HG02870 (cell line): ENCODE data around the gene RAE1.
A peak's percentile ranks its signal among the peaks of the same experiment; 100 is the strongest.

Experiments
- ATAC-seq: cut with Tn5 transposase; IDR thresholded peaks from one replicate; pipeline ENCODE4 v1.9.1; 2021; ENCODE audit warnings: mild to moderate bottlenecking, moderate library complexity; ENCODE audit not compliant: unreplicated experiment

RAE1 gene

DNA sequence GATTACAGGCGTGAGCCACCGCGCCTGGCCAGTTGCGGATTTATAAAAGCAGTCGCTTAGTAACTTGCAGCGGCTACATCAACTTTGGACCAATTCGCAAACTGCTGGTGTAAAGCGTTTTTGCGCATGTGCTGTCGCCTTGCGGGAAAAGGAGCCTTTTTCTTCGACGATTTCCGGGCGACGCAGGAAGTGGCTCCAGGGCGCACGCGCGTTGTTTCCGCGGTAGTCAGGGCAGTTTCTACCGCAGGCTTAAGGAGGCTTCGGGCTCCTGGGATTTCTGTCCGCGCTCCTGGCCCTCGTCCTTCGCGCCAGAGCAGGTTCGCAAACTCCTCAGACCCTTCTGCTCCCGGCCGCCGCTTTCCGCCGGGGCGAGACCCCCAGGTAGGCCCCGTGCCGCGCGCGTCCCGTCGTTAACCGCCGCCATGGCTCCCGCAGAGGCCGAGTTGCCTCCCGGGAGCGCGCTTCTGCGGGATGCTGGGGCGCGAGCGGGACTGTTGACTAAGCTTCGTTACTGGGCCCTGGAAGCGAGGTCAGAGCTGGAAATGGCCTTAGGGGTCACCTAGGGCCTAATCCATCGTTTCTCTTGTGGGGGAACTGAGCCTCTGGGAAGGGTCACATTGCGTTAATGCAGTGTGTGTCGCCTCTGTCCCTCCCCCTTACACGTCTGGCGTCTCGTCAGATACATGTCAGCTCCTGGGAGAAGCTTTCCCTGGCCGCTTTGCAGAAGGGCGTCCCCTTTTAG lies at the start of gene RAE1:
TSS of gene RAE1 (plus strand) at position 214 of the 742 bp plus-strand sequence. CDS start 2,784 bp downstream, outside the sequence.
- ATAC-seq, result peak; percentile 81

DNA sequence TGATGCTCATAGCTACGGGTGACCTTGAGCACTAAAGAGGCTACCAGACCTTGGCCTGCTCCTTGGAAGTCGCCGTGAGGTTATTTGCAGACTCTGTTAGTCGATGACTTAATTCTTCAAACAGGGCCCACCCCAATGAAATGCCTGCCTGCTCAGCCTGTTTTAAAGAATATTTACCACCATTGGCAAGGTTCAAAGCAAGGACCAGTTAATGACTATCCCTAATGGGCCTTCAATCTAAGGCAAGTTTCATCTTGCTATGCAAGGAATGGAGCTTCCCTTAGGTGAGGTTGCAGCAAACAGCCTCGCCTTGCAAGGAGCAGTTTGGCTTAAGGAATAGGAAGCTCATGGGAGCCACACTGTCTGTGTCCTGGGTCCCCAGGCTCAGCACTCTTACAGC lies 44.3 kb upstream of the RAE1 start:
- no peak for ATAC-seq

GRCh38 chr20:57308451-57309271 lies 42.4 kb upstream of the RAE1 start:
- no peak for ATAC-seq

- no peak for ATAC-seq
These were observed 41.4 kb upstream of the RAE1 start for GRCh38 chr20:57309544-57310115.

- ATAC-seq, result no peak
These were observed 40.1 kb upstream of the RAE1 start for GRCh38 chr20:57310821-57311514.

GRCh38 chr20:57312138-57312537 lies 38.9 kb upstream of the RAE1 start:
- no peak for ATAC-seq

DNA sequence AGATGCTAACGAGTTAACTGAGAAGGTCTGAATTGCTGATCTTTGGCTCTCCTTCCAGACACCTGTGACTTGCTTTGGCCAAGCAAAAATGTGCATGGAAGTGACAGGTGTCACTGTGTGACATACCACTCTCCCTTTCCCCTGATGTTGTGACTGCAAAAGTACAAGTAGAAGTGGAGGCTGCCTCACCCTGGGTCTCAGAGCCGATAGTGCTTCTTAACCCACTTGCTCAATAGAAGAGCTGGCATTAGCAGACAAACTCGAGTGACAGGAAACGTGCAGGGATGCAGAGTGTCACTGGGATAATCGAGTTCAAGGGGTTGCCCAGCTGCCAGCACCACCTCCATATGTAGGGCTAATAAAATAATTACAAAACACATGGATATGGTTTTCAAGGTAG lies 37.8 kb upstream of the RAE1 start:
- ATAC-seq, result no peak

GRCh38 chr20:57313951-57314350 lies 37.1 kb upstream of the RAE1 start:
- ATAC-seq, result no peak

DNA sequence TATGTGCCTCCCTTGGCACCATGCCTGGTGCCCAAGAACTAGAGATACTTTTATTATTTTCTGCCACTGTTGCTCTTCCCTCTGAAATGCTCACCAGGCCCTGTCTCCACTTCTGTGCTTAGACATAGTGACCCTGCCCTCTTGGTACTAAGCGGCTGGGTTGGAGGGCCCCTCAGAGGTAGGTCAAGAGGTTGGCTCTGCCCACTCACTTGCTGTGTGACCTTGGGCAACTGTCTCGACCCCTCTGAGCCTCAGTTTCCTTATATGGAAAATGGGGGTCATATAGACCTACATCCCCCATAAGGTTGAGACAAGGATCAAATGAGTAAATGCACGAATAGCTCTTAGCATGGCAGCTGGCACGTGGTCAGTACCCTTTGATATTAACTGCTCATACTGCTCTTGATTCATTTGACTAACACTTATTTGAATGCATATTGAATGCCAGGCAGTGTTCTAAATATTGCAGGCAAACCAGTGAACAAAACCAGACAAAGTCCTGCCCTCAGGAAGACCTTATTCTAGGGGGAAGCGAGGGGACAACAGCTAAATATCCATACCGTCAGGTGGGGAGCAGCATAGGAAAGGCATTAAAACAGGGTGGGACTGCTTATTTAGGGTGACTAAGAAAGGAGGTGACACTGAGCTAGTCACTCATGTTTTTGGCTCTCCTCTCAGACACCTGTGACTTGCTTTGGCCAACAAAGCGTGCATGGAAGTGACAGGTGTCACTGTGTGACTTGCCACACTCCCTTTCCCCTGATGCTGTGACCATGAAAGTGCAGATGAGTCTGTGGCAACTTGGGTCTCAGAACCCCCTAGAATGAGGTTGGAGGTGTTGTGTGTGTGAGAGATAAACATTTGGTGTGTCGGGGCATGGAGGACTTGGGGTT lies 35.7 kb upstream of the RAE1 start:
- ATAC-seq, result no peak

- no peak for ATAC-seq
These were observed 35.0 kb upstream of the RAE1 start for GRCh38 chr20:57315976-57316480.

GRCh38 chr20:57316795-57317201 lies 34.3 kb upstream of the RAE1 start:
- ATAC-seq, result no peak

GRCh38 chr20:57317316-57317788 lies 33.7 kb upstream of the RAE1 start:
- ATAC-seq, result no peak

- ATAC-seq, result no peak
These were observed 33.2 kb upstream of the RAE1 start for GRCh38 chr20:57317789-57318371.

DNA sequence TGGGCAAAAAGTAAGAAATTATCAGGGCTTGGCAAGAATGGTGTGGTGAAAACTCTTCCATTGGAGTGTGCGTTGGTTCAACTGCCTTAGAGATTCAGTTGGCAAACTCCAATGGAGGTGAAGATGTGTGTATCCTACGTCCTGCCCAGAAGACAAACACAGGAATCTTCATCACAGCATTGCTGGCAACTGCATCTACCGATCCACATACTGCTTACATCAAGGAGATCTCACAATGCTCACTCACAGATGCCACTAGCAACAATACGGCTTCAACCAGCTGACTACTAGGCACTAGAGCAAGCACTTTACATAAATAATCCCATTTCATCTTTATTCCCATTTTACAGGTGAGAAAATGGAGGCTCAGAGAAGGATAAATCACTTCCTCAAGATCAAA lies 31.5 kb upstream of the RAE1 start:
- no peak for ATAC-seq

GRCh38 chr20:57320358-57320757 lies 30.7 kb upstream of the RAE1 start:
- ATAC-seq, result no peak

GRCh38 chr20:57321142-57321541 lies 29.9 kb upstream of the RAE1 start:
- no peak for ATAC-seq

DNA sequence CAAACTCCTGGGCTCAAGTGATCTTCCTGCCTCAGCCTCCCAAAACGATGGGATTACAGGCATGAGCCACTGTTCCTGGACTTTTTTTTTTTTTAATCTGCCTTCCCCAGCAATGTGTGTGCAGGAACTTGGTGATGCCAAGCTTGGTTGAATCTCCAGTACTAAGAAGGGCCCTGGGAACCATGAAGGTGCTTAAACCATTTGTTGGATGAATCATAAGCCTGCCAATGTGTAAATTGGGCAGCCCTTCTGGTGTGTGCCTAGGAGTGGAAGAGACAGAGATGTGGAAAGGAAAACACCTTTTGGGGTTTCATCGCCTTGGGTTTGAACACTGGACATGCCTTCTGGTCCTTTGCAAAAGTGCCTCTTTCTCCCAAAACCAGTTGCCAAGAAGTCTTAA lies 28.6 kb upstream of the RAE1 start:
- ATAC-seq, result no peak

GRCh38 chr20:57323034-57323433 lies 28.0 kb upstream of the RAE1 start:
- ATAC-seq, result peak; percentile 47

GRCh38 chr20:57325632-57326356 lies 25.3 kb upstream of the RAE1 start:
- no peak for ATAC-seq
